SU-DHL-6 (cell line): ENCODE measurements around the gene RBM33.

Experiments
- H2AFZ ChIP-seq: fragments of 200-600 bp; sonication (generic); 2 replicates; pipeline ENCODE4 v1.6.1; 2014; ENCODE audit warnings: low read depth, mild to moderate bottlenecking, moderate library complexity, mixed read lengths, antibody characterized with exemption, low read length; ENCODE audit not compliant: severe bottlenecking
- H3F3A ChIP-seq: fragments of 200-600 bp; shearing (Covaris generic); 2 replicates; pipeline ENCODE4 v1.6.0; 2016; ENCODE audit warnings: antibody characterized with exemption, mild to moderate bottlenecking; ENCODE audit not compliant: insufficient read depth
- H3K27ac ChIP-seq: fragments of 200-600 bp; sonication (generic); 2 replicates; pipeline ENCODE4 v1.5.1; 2016; ENCODE audit warnings: low read depth, mild to moderate bottlenecking, low read length, moderate library complexity, mixed read lengths
- H3K27me3 ChIP-seq: fragments of 200-600 bp; sonication (generic), shearing (Covaris generic); 2 replicates; pipeline ENCODE4 v1.6.0; 2014; ENCODE audit warnings: mild to moderate bottlenecking, low read length
- H3K36me3 ChIP-seq: fragments of 200-600 bp; sonication (generic); 2 replicates; pipeline ENCODE4 v1.6.1; 2014; ENCODE audit warnings: mild to moderate bottlenecking, low read length, mixed read lengths
- H3K4me2 ChIP-seq: fragments of 300-600, 200-600 bp; shearing (Covaris generic), sonication (generic); 2 replicates; pipeline ENCODE4 v1.6.0; 2014; ENCODE audit warnings: low read length, low read depth, mild to moderate bottlenecking; ENCODE audit not compliant: poor library complexity, severe bottlenecking
- H3K4me3 ChIP-seq: fragments of 200-600 bp; sonication (generic); 2 replicates; pipeline ENCODE4 v1.5.1; 2014; ENCODE audit warnings: antibody characterized with exemption, low read length, mild to moderate bottlenecking, mixed read lengths; ENCODE audit not compliant: insufficient read depth, poor library complexity, severe bottlenecking
- H3K79me2 ChIP-seq: fragments of 200-600 bp; sonication (generic); 2 replicates; pipeline ENCODE4 v1.6.1; 2014; ENCODE audit warnings: mild to moderate bottlenecking, low read length, moderate library complexity; ENCODE audit not compliant: insufficient read depth
- H3K9ac ChIP-seq: fragments of 200-600 bp; sonication (generic); 2 replicates; pipeline ENCODE4 v1.7.0; 2014; ENCODE audit warnings: mild to moderate bottlenecking, low read length
- H3K9me2 ChIP-seq: fragments of 200-600 bp; sonication (generic); replicated peaks from 2 replicates; pipeline ENCODE4 v1.6.1; 2014; ENCODE audit warnings: low read length; ENCODE audit not compliant: insufficient read depth
- H3K9me3 ChIP-seq: fragments of 200-600 bp; sonication (generic); 2 replicates; pipeline ENCODE4 v1.6.1; 2014; ENCODE audit warnings: low read length, mixed read lengths; ENCODE audit not compliant: insufficient read depth
- H4K20me1 ChIP-seq: fragments of 200-600 bp; sonication (generic); 2 replicates; pipeline ENCODE4 v1.6.1; 2014; ENCODE audit warnings: low read depth, mild to moderate bottlenecking, antibody characterized with exemption, low read length, moderate library complexity, mixed read lengths
- CTCF ChIP-seq: fragments of 200-600 bp; sonication (generic); IDR thresholded peaks from one replicate; pipeline ENCODE4 v1.5.1; 2017; ENCODE audit warnings: antibody characterized with exemption, mild to moderate bottlenecking, low read length, moderate library complexity; ENCODE audit not compliant: insufficient read depth, poor library complexity, severe bottlenecking
- EZH2phosphoT487 ChIP-seq: fragments of 200-600 bp; sonication (generic), shearing (Covaris generic); conservative IDR thresholded peaks from 2 replicates; pipeline ENCODE4 v1.6.1; 2018; ENCODE audit warnings: mild to moderate bottlenecking, antibody characterized with exemption, low read length, moderate library complexity, mixed read lengths

The RBM33 gene

DNA sequence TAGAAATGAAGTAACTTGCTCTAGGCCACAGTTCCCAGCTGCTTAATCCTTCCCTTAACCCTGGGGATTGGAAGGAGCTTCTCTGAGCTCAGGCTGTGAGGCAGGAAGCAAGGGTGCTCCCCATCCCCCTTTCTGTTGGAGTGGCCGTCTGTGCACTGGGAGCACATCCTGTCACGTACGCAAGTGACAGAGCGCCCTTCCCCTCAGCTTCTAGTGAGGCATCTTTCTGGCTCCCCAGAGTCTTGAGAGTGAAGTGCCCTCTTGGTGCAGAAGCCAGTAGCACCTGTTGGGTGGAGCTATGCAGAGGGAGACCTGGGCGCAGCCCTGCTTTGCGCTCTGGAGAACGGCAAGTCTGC, 120.0 kb downstream of the RBM33 start:
- no peaks in the 10 kb centered on the region for H3K9me2 ChIP-seq
- H3F3A ChIP-seq = 0 out of 2 replicates have a peak, but pooled peaks cover 6% of the 10 kb centered on the region
- H3K4me3 ChIP-seq = no peak overlapping the region
- H3K27ac ChIP-seq = peak overlapping the region; percentile 38
- H3K9ac ChIP-seq = no peak overlapping the region
- TF ChIP-seq CTCF (no peak), EZH2phosphoT487 (no peak)
- peaks cover 48% of the 10 kb centered on the region for H3K79me2 ChIP-seq
- peaks cover 19% of the 10 kb centered on the region; the same call in 1 of the 2 replicates for H3K36me3 ChIP-seq
- H3K9me3 ChIP-seq = no peaks in the 10 kb centered on the region
- no peak overlapping the region for H3K4me2 ChIP-seq
- no peaks in the 10 kb centered on the region for H3K27me3 ChIP-seq
- H4K20me1 ChIP-seq = peaks cover 8% of the 10 kb centered on the region
- no peak overlapping the region for H2AFZ ChIP-seq

- 0 out of 2 replicates have a peak, but pooled peaks cover 6% of the 10 kb centered on the region for H3F3A ChIP-seq
- no peak for TF ChIP-seq EZH2phosphoT487
- TF ChIP-seq CTCF = no peak
- H3K4me2 ChIP-seq = no peak overlapping the region
- peaks cover 8% of the 10 kb centered on the region for H4K20me1 ChIP-seq
- H3K27me3 ChIP-seq = no peaks in the 10 kb centered on the region
- H3K27ac ChIP-seq = no peak overlapping the region
- H3K4me3 ChIP-seq = no peak overlapping the region
- no peak overlapping the region for H3K9ac ChIP-seq
- H3K79me2 ChIP-seq = peaks cover 44% of the 10 kb centered on the region
- peaks cover 26% of the 10 kb centered on the region; the same call in 1 of the 2 replicates for H3K36me3 ChIP-seq
- no peak overlapping the region for H2AFZ ChIP-seq
- H3K9me2 ChIP-seq = no peaks in the 10 kb centered on the region
- H3K9me3 ChIP-seq = no peaks in the 10 kb centered on the region
Observed at GRCh38 chr7:155765458-155765857, 121.0 kb downstream of the RBM33 start.

DNA sequence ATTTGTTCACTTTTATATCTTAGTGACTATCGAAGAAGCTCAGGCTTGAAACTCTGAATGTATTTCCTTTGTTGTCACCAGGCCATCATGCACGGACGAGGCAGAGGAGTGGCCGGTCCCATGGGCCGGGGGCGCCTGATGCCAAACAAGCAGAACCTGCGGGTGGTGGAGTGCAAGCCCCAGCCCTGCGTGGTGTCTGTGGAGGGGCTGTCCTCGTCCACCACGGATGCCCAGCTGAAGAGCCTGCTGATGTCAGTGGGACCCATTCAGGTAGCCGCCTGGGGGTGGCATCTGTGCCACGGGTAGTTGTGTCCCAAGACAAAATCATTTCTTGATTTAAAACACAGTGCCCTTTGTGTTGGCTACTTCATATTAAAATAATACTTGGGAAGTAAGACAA, 121.9 kb downstream of the RBM33 start:
- H3F3A ChIP-seq = 0 out of 2 replicates have a peak, but pooled peaks cover 6% of the 10 kb centered on the region
- peaks cover 35% of the 10 kb centered on the region for H3K79me2 ChIP-seq
- H3K4me2 ChIP-seq = no peak overlapping the region
- H3K27me3 ChIP-seq = no peaks in the 10 kb centered on the region
- H2AFZ ChIP-seq = no peak overlapping the region
- H3K9ac ChIP-seq = no peak overlapping the region
- peaks cover 3% of the 10 kb centered on the region for H4K20me1 ChIP-seq
- no peaks in the 10 kb centered on the region for H3K9me2 ChIP-seq
- H3K27ac ChIP-seq = no peak overlapping the region
- no peak for TF ChIP-seq CTCF
- TF ChIP-seq EZH2phosphoT487 = no peak
- no peaks in the 10 kb centered on the region for H3K9me3 ChIP-seq
- no peak overlapping the region for H3K4me3 ChIP-seq
- peaks cover 33% of the 10 kb centered on the region; the same call in 1 of the 2 replicates for H3K36me3 ChIP-seq
